Transverse colon (tissue), 4 donors: ENCODE data around the gene TRIP6. TPM values are rescaled to one million over a fixed set of nuclear protein-coding genes. Genes with fewer than 3 reads are reported as not detected.
"Not testable (repeated sequence)": the region's sequence is repeated elsewhere in the genome, so short reads cannot be mapped to it uniquely, and the experiment has no call there.

Experiments
- DNase-seq: peaks from one replicate; pipeline ENCODE4 v3.0.0-alpha.2; 2019
- H3K27ac ChIP-seq, 4 donors: fragments of 200-600 bp; sonication (generic); 2 replicates each; pipeline ENCODE4 v1.5.1; 2016 to 2018; ENCODE audit warnings: inconsistent platforms in 4 of 4
- H3K27me3 ChIP-seq: fragments of 200-600 bp; sonication (generic); 2 replicates; pipeline ENCODE4 v1.5.1; 2017; ENCODE audit warnings: inconsistent platforms
- H3K36me3 ChIP-seq, 4 donors: fragments of 200-600 bp; sonication (generic); 2 replicates each; pipeline ENCODE4 v1.5.1; 2017 to 2019; ENCODE audit warnings: inconsistent platforms in 4 of 4
- H3K4me1 ChIP-seq, 4 donors: fragments of 200-600 bp; sonication (generic); 2 replicates each; pipeline ENCODE4 v1.5.1; 2017 to 2020; ENCODE audit warnings: inconsistent platforms in 4 of 4
- H3K4me3 ChIP-seq, 4 donors: fragments of 200-600 bp; sonication (generic); 1 replicate in 1 of 4; 2 replicates in 3 of 4; pipeline versions ENCODE4 v1.5.1 to v1.6.1; 2017 to 2019; ENCODE audit warnings: inconsistent platforms in 4 of 4
- H3K9me3 ChIP-seq, 2 donors: fragments of 200-600 bp; sonication (generic); 2 replicates each; pipeline ENCODE4 v1.5.1; 2017 to 2019; ENCODE audit warnings: inconsistent platforms in 2 of 2
- EP300 ChIP-seq: sonication (generic); formaldehyde crosslinking; IDR thresholded peaks from one replicate; pipeline ENCODE4 v1.6.1; 2017; ENCODE audit warnings: antibody characterized with exemption, low read depth
- POLR2A ChIP-seq: fragments of 450-650 bp; IDR thresholded peaks from one replicate; pipeline ENCODE4 v1.6.1; 2016; ENCODE audit warnings: antibody characterized with exemption, mild to moderate bottlenecking, moderate library complexity
- POLR2AphosphoS5 ChIP-seq, 3 donors: sonication (generic); formaldehyde crosslinking; IDR thresholded peaks; one replicate each; pipeline ENCODE4 v1.6.1; 2016; ENCODE audit warnings: antibody characterized with exemption in 3 of 3
- WGBS, 2 donors: methylation state at CpG; one replicate each; pipeline ENCODE4 v1.1.5; 2018; ENCODE audit warnings: low coverage in 1 of 2; 5-methylcytosine and 5-hydroxymethylcytosine counted together
- in situ Hi-C, 4 donors: fragments of 200-750 bp; cut with MboI; loops; one replicate each; pipeline versions ENCODE4 v1.15.0 to v1.15.1; 2017; ENCODE audit warnings: low sequenced_read_pairs in 3 of 4, low pct_ligation_motif_present in 1 of 4, low pct_unique_long_range_greater_than_20kb in 1 of 4
- intact Hi-C: fragments of 100-400 bp; cut with DNase I; formaldehyde crosslinking; loops from one replicate; pipeline ENCODE4 v1.15.1; 2023; ENCODE audit warnings: low total_unique reads
- total RNA-seq, 4 donors: library from RNA; depleted of rRNA; stranded (reverse); fragments of >200 nt; gene quantifications; one replicate each; pipeline ENCODE4 v1.1.0, GENCODE V29; 2016
- TF ChIP-seq, protein P1 (sequence below), 5 experiments: fragments of 200-600 bp in 3 of 5; fragments of 450-650 bp in 2 of 5; sonication (generic) in 3 of 5; IDR thresholded peaks; 1 replicate in 2 of 5; 2 replicates in 3 of 5; pipeline ENCODE4 v1.5.1; 2016 to 2017; ENCODE audit warnings: antibody characterized with exemption in 5 of 5, inconsistent platforms in 3 of 5, mild to moderate bottlenecking in 2 of 5, moderate library complexity in 1 of 5

The TRIP6 gene
- total RNA-seq, 4 donors from 2014 or later: 10.9 to 24.3 (median 21.2) TPM

DNA sequence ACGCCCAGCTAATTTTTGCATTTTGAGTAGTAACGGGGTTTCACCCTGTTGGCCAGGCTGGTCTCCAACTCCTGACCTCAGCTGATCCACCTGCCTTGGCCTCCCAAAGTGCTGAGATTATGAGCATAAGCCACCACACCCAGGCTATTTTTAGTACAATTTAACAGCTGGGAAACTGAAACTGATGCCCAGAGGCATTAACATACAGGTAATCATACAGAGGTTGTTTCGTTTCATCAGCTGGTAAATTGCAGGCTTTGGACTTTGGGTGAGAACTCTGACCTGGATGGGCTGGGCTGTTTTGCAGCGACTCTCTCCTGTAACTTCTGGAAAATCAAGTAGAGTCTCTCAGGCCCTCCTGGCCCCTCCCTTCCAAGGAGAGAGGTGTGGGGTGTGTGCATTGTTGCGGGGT is 34.7 kb downstream of the TRIP6 start:
- H3K27ac ChIP-seq: peak overlapping the region; percentile 68 to 76 (median 72)
- intact Hi-C loops: no loop called here
- in situ Hi-C loops: loop anchor here in 2 of 4 donors (5.0 to 10.0 kb wide), 2 partner anchors 150 to 153 kb away; no protein-coding TSS in a partner anchor
- TF ChIP-seq, protein P1, sequence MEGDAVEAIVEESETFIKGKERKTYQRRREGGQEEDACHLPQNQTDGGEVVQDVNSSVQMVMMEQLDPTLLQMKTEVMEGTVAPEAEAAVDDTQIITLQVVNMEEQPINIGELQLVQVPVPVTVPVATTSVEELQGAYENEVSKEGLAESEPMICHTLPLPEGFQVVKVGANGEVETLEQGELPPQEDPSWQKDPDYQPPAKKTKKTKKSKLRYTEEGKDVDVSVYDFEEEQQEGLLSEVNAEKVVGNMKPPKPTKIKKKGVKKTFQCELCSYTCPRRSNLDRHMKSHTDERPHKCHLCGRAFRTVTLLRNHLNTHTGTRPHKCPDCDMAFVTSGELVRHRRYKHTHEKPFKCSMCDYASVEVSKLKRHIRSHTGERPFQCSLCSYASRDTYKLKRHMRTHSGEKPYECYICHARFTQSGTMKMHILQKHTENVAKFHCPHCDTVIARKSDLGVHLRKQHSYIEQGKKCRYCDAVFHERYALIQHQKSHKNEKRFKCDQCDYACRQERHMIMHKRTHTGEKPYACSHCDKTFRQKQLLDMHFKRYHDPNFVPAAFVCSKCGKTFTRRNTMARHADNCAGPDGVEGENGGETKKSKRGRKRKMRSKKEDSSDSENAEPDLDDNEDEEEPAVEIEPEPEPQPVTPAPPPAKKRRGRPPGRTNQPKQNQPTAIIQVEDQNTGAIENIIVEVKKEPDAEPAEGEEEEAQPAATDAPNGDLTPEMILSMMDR (IDR thresholded peaks at IDR 0.05): peak in 1 of 5 experiments; percentile 5
- no peak for TF ChIP-seq EP300
- peak in 2 of 3 donors; percentile 68 to 76 for TF ChIP-seq POLR2AphosphoS5 (IDR thresholded peaks at IDR 0.05)
- TF ChIP-seq POLR2A: no peak
- H3K36me3 ChIP-seq: no peaks in the 10 kb centered on the region
- H3K4me3 ChIP-seq: no peak overlapping the region
- DNase-seq: peak; percentile 73
- WGBS, 2 donors: 36 to 50% methylated on average over 1 to 5 of the region's 5 CpGs
- H3K4me1 ChIP-seq: peaks cover 0 to 21% (median 10%) of the 10 kb centered on the region in 4 donors
- H3K27me3 ChIP-seq: peaks cover 25% of the 10 kb centered on the region
- no peaks in the 10 kb centered on the region for H3K9me3 ChIP-seq

DNA sequence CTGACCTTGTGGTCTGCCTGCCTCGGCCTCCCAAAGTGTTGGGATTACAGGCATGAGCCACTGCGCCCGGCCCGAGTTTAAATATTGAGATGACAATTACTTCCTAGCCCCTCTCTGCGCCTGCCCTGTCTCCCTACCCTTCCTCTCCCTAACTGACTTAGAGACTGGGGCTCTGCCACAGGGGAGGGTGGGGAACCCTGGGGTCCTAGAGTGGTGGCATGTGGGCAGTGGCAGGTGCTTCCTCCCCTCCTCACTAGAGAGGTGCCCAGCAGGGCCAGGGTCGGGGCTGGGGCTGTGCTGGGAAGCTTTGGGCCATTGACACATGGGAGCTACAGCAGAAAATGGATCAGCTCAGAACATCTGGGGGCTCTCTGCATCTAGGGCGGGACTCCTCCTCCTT is 35.5 kb downstream of the TRIP6 start:
- TF ChIP-seq EP300 (no peak), POLR2A (no peak), POLR2AphosphoS5 (IDR thresholded peaks at IDR 0.05) (no peak)
- TF ChIP-seq, protein P1 (IDR thresholded peaks at IDR 0.05): no peak
- 83% methylated on average over 7 of the region's 7 CpGs; no CpG with 5 or more reads in 1 of the 2 donors for WGBS, 2 donors
- Histone ChIP-seq H3K36me3 (no peaks in the 10 kb centered on the region), H3K27me3 (peaks cover 18% of the 10 kb centered on the region), H3K27ac (peak overlapping the region; percentile 66 to 76 (median 72)), H3K4me1 (peaks cover 0 to 16% (median 4%) of the 10 kb centered on the region in 4 donors), H3K9me3 (no peaks in the 10 kb centered on the region), H3K4me3 (no peak overlapping the region)
- intact Hi-C loops: no loop called here
- in situ Hi-C loops: loop anchor here in 2 of 4 donors (5.0 to 10.0 kb wide), 2 partner anchors 150 to 152 kb away; no protein-coding TSS in a partner anchor
- DNase-seq: no peak

DNA sequence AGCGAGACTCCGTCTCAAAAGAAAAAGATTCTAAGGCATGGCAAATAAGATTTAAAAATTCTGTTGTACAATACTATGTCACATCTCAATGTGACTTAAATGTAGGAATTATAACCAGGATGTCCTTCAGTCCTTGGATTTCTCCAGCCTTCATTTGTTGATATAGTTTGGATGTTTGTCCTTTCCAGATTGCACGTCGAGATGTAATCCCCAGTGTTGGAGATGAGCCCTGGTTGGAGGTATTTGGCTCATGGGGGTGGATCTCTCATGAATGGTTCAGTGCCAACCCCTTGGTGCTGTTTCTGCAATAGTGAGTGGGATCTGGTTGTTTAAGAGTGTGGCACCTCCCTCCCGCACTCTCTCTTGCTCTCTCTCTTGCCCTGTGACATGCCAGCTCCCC is 41.3 kb downstream of the TRIP6 start:
- Histone ChIP-seq H3K4me1 (peaks cover 0 to 18% (median 5%) of the 10 kb centered on the region in 4 donors), H3K27ac (no peak overlapping the region), H3K9me3 (no peaks in the 10 kb centered on the region), H3K27me3 (no peaks in the 10 kb centered on the region), H3K36me3 (no peaks in the 10 kb centered on the region), H3K4me3 (no peak overlapping the region)
- in situ Hi-C loops: loop anchor here in 1 of 4 donors (10.0 kb wide), 1 partner anchor 146 kb away; no protein-coding TSS in a partner anchor
- DNase-seq: no peak
- intact Hi-C loops: loop anchor here (5.0 kb wide), 1 partner anchor 269 kb away; no protein-coding TSS in a partner anchor
- TF ChIP-seq POLR2AphosphoS5 (IDR thresholded peaks at IDR 0.05): no peak
- no peak for TF ChIP-seq EP300
- TF ChIP-seq POLR2A: no peak
- TF ChIP-seq, protein P1 (IDR thresholded peaks at IDR 0.05): no peak
- 92 to 94% methylated on average over 2 to 5 of the region's 5 CpGs for WGBS, 2 donors

DNA sequence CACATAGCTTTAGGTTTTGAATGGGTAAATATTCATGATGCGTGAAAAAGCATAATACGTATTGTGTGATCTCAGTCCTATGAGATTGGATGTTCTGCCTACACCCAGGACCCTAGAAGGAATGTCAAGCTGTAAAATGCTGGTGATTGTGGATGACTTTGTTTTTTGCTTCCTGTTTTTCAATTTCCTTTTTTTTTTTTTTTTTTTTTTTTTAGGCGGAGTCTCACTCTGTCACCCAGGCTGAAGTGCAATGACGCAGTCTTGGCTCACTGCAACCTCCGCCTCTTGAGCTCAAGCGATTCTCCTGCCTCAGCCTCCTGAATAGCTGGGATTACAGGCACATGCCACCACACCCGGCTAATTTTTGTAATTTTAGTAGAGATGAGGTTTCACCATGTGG is 43.3 kb downstream of the TRIP6 start:
- Histone ChIP-seq H3K27ac (peak overlapping the region; percentile 33 to 61 (median 48)), H3K4me1 (peaks cover 0 to 18% (median 5%) of the 10 kb centered on the region in 4 donors)
- DNase-seq: peak; percentile 66
- 31 to 53% methylated on average over 6 to 7 of the region's 7 CpGs for whole genome bisulfite sequencing, 2 donors
- H3K27me3 ChIP-seq, H3K36me3 ChIP-seq, intact Hi-C loops, H3K9me3 ChIP-seq, in situ Hi-C loops, H3K4me3 ChIP-seq: not testable (repeated sequence)

DNA sequence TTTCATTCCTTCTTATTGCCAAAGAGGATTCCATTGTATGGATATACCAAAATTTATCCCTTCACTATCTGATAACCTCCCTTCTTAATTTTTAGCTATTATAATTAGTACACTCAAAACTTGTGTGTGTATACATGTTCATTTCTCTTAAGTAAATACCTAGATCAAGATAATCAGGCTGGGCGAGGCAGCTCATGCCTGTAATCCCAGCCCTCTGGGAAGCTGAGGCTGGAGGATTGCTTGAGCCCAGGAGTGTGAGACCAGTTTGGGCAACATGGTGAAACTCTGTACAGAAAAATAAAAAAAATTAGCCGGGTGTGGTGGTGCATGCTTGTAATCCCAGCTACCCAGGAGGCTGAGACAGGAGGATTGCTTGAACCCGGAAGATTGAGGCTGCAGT is 44.3 kb downstream of the TRIP6 start:
- no peak for TF ChIP-seq POLR2AphosphoS5 (IDR thresholded peaks at IDR 0.05)
- TF ChIP-seq, protein P1 (IDR thresholded peaks at IDR 0.05): no peak
- no peak for TF ChIP-seq EP300
- no peak for TF ChIP-seq POLR2A
- H3K9me3 ChIP-seq: no peaks in the 10 kb centered on the region
- DNase-seq: peak; percentile 17
- H3K36me3 ChIP-seq: no peaks in the 10 kb centered on the region
- H3K27me3 ChIP-seq: no peaks in the 10 kb centered on the region
- 58 to 69% methylated on average over 3 of the region's 3 CpGs for WGBS, 2 donors
- intact Hi-C loops (no loop called here), in situ Hi-C loops (no loop called here)
- H3K27ac ChIP-seq: peak overlapping the region in 3 of 4 donors; percentile 10 to 61 (median 33)
- peaks cover 0 to 23% (median 8%) of the 10 kb centered on the region in 4 donors for H3K4me1 ChIP-seq
- H3K4me3 ChIP-seq: no peak overlapping the region
